SK-N-DZ (cell line): ENCODE results near the gene PABPN1L.

ENCODE experiments used
- DNase-seq: peaks from one replicate; pipeline ENCODE4 v3.0.0-alpha.2; 2015; ENCODE audit warnings: low spot score

Gene PABPN1L

DNA sequence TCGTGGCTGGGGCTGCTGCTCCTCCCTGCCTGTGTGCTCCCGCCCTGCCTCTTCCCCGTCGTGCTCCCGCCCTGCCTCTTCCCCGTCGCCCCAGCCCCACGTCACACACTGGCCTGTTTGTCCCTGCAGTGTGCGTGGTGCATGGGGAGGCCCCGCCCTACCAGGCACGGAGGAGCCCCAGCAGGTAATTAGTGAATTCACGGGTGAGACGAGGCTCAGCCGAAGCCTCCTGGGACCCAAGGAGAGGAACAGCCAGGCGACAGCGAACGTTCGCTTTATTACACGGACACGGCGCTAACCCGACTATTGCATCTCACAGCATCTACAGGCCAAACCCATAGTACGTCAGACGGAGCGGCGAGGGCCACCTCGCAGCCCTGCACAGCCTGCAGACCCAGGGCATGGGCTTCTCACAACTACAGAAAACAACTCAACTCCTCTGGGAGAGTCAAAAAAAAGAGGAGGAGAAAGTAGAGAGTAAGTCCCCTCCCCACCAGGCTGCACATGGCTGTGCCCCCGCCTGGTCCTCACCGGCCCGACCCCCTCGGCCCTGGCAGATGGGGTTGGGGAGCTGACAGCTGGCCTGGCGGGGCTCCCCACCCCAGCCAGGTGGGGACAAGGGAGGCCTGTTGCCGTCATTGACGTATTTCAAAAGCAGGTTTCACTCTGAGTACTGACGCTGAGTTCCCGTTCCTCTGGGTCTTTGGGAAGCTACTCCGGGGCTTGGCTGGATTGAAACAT, 4.3 kb upstream of the PABPN1L start:
- no peak for DNase-seq

DNA sequence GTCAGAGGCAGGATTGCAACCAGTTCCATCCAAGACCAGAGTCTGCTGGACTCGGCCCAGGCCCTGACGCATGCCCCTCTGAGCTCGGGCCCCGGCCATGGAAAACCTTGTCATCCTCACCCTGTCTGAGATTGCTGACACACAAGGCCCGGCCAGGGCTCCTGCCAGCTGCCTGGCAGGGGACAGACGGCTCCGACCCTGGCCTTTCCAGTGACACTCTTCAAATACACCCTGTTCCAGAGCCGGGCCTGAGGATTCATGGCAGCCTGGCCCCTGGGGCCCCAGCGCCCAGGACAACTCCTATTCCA, 3.2 kb upstream of the PABPN1L start:
- no peak for DNase-seq

DNA sequence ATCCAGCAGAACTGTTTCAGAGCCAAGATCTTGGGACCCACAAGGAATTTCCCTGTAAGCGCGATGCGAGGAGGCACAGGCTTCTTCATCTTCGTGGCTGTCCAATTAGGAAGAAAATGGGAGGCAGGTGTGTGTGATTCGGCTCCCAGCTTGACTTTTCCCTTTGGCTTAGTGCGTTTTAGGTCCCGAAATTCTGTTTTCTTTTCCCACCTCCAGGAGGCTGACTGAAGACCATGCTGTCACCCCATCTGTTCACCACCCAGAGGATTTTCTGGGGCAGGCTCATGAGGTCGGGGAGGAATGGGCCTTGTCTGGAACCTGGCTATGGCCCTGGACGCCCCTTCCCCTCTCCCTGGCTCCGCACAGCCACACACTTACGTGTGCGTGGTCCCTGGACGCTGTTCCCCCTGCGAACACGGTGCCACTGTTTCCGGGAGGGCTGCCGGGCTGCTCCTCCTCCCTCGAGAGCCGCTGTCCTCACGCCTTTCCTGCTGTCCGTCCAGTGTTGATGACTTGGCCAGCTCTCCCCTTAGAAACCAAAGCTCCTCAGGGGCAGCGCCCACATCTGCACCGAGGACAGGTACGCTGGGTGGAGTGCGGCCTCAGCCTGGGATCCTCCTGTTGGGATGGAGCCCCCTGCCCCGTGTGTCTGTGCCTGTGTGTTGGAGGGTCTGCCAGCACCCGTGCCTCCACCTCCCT, 2.7 kb upstream of the PABPN1L start:
- DNase-seq, result no peak

DNA sequence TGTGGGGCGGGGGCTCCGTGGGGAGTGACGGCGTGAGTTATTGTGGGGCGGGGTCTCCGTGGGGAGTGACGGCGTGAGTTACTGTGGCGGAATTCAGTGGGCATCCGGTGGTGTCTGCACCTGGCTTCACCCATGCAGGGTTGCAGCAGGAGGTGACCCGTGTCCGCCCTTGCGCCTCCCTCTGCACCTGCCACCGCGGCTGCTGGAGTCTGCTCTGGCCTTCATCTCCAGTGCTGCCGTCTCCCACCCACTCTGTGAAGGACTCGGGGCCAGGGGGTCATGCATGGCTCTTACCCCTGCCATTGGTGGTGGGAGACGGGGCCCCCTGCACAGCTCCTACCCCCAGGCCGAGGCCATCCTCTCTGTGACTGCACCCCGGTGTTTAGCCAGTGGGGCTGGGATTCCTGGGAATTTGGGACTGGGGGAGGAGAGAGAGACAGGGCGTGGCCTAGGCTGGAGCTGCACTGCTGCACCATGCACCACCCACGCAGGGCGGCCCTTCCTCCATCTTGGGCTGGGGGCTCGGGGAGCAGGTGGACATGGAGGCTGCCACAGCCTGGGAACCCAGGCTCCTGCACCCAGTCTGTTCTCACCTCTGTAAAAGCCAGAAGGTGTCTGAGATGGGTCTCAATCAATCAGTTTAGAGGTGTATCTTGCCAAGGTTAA, 1.3 kb upstream of the PABPN1L start:
- DNase-seq, result no peak

DNA sequence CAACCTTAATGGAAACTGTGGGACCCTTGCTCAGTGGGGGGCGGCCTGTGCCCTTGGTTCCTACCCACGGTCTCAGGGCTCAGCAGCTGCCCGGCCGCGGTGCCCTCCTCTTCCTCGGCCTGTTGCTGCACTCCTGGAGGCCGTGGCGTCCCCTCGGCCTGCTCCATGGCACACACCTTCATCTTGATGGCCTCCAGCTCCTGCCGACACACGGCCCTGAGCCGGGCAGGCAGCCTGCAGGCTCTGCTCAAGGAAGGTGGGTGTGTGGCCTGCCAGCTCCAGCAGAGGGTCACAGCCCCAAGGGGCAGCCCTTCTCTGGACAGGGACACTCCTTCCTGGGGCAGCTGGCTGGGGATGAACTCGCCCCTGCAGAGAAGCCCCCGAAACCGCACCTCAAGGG, 718 bp downstream of the PABPN1L start:
- DNase-seq, result no peak

DNA sequence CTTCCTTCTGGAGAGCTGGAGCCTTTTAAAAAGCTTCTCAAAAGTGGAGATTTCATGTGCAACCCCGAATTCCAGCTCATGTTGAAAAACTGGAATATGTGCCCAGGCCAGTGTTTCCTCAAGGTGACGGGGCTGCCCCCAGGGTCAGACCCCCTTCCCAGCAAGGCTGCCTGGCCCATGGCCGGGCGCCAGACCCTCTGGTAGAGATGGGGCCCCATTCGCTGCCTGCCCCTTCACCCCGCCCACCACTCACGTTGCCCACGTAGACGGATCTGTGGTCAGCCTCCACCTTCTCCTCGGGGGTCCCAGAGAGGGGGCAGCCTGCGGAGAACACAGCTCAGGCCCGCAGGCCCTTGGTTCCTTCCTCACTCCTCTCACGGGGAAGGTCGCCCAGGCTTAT, 1.1 kb downstream of the PABPN1L start:
- DNase-seq, result no peak

DNA sequence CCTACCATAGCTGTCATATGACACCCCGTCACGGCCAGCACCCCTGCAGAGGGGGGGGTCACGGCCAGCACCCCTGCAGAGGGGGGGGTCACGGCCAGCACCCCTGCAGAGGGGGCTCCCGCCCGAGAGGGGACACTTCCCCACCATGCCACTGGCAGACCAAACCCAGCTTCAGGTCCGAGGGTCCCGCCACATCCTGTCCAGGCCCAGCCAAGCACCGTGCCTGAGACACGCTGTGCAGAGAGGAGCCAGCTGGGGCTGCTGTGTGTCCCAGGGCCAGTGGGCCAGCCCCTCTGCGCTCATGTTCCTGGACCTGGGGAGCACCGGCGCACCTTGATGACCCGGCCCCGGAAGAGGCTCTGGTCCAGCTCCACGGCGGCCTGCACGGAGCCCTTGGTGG, 1.9 kb downstream of the PABPN1L start:
- no peak for DNase-seq

DNA sequence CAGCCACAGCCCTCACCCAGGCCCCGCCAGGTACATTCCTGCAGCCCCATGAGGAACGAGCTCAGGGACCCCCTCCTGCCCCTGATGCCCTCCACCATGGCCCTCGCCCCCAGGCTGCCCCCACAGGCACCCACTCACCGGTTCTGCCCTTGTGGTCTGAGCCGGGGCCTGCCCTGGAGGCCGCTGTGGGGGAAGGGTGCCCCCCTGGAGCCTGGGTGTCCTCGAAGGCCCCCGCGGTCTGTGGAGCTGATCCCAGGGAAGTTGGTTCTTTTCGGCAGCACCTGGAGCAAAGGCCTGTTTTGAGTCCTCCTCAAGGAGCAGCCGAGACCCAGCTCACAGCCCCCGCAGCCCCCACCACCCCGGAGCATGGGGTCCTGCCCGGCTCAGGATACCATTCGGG, 2.4 kb downstream of the PABPN1L start:
- no peak for DNase-seq

DNA sequence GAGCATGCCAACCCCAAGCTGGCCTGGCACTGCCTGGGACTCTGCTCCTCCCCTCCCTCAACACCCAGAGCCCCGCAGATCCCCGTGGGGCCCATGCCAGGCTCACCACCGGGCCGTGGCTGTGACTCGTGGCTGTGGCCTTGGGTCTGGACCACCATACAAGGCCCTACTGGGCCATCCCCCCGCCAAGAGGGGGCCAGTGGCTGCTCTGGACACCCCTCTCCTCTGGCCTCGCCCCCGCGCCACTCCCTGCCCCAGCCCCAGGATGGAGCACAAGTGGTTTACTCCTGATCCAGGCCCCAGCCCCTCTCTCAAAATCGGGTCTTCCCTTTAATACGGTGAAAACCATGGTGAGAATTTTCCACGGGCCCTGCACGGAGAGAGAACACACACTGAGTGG, 3.0 kb downstream of the PABPN1L start:
- DNase-seq, result no peak

DNA sequence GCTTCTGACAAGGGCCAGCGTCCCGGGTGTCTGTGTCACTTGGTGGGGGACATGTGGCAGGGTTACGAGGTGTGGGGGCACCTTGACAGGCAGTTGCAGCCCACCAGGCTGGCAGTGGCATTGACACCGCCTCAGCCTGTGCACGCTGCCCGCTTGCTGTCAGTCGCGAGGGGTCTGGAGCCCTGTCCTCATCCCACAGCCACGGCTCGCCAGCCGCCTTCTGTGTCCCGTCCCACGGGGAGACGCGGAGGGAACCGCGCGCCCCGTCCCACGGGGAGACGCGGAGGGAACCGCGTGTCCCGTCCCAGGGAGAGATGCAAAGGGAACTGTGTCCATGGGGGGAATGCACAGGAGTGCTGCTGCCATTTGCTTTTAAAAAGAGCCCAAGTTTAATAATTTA, 3.5 kb downstream of the PABPN1L start:
- DNase-seq, result no peak

DNA sequence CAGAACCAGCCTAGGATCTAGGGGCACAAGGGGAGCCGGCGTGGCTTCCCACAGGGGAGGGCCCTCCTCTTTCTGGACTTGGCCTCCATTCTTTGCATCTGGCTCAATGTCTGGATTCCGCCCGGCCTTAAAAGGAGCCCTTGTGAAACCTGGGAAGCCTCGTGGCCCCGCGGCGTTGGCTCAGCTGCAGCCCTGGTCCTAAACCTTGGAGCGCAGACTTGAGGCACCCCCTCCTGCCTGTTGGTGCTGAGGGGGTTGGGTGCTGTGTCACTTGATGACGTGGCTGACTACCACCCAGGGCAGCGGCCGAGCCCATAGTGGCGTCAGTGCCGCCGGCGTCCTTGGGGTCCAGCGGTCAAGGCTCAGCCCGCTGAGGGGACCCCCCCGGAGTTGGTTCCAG, 5.1 kb downstream of the PABPN1L start:
- DNase-seq, result no peak

DNA sequence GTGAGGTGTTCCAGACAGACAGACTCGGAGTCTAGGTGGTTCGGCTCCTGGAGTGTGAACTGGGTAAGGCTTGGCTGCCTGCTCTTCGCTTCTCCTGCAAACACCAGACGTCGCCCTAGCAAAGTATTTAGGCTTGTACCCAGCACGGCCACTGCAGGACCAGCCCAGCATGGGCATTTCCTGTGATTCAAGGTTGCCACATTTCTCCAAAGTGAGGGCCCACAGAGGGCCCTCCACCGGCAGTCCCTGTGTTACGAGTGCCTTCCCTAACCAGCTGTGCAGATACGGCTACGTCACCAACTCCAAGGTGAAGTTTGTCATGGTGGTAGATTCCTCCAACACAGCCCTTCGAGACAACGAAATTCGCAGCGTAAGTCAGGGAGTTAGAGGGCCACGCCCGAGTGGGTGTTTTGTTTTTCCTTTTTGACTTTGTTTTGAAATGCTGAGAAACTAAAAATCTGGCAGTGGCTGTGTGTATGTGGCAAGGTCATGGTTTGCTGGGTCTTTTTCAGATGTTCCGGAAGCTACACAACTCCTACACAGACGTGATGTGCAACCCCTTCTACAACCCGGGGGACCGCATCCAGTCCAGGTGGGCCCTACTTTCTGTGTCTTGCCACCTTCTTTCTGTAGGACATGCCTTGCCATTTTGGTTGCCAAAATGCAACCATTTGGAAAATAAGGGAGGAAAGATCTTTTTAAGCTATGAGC, 6.9 kb downstream of the PABPN1L start:
- no peak for DNase-seq

DNA sequence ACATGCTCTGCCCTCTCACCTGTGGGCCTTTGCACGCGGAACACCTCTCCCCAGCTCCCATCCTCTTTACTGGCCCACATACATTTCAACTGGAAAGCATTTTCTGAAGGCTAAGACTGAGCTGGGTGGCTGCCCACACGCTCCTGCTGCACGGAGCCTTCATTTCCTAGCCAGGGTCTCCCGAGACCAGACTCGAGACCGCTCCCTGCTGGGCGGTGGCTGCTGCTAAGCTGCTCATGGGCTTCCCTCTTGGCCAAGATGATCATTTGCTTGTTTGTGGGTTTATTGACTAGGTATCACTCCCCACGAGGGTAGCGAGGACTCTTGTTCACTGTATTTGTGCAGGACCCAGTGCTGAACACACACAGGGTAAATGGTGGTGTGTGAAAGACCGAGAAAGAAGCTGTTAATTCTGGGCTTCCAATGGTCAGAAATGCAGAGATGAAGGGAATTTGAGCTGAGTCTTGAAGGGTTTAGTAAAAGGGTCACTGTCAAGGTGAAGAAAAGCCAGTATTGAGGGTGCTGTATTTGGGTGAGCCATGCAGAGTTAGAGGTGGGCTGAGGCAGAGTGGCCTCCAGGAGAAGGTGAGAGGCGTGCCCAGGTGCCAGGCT, 8.6 kb downstream of the PABPN1L start:
- peak; percentile 76 for DNase-seq

DNA sequence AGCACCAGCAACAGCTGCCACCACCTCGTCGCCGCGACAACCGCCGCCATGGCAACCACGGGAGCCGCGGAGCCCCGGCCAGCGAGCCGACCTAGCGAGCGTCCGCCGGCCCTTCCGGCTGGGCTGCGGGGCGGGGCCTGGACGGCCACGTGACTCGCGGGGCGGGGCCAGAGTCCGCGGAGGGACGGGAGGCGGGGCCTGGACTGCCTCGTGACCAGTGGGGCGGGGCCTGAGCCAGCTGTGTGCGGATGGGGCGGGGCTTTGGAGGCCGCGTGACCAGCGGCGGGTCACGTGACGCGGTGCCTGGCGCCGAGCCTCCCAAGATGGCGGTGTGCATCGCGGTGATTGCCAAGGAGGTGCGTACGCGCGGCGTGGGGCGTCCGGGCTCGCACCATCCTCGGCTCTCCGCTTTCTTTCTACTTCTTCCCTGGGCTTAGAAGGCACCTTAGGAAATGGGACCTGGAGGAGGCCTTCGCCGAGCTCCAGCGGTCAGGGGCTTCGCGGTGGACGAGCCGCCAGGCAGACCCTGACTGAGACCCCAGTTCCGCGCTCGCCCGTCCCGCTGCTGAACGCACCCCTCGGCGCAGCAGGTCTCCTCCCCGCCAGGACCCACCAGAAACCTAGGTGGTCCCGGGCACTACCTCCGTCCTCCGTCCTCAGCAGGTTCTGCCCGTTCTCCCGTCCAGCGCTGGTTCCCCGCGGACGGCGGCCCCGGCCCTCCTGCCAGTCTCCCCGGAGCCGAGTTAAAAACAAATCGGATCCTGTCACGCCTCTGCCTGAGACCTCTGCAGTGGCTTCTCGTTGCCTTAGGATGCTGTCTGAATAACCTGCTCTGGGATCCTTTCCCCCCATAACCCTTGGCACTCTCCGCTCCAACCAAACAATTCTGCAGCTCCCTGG, 9.4 kb downstream of the PABPN1L start, which contains the start of the genes GALNS and TRAPPC2L:
Gene GALNS (minus strand): TSS at position 120 of the 900 bp plus-strand sequence. CDS start 70 bp downstream, at position 50.
Gene TRAPPC2L (plus strand): TSS at position 300 of the 900 bp plus-strand sequence. CDS start 24 bp downstream, at position 324.
- peak; percentile 95 for DNase-seq

DNA sequence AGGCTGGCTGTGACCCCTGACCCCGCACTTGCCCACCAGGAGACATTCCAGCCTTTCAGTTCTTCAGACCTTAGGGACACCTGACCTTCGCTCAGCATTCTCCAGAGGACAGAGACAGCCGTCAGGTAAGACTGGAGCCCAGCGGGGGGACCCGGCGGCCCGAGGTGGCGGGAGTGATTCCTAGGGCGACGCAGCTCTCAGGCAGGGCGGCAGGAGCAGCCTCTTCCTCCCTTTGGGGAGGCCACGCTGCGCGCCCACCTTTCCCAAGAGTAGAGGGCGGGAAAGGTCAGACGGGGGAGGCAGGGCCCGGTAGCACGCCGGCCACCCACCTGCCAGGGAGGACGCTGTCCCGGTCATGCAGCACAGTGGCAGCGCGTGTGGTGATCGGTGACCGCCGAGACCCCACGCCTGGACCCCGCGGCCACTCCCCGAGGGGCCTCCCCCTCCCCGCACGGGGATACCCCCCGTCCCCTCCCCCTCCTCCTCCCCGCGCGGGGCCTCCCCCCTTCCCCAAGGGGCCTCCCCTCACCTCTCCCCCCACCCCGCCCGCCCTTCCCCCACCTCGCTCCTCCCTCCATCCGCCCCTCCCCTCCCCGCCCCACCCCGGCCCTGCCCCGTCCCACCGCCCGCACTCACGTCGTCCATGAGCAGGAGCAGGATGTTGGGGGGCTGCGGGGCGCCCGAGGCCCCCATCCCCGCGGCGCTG, 10.2 kb downstream of the PABPN1L start:
- no peak for DNase-seq

DNA sequence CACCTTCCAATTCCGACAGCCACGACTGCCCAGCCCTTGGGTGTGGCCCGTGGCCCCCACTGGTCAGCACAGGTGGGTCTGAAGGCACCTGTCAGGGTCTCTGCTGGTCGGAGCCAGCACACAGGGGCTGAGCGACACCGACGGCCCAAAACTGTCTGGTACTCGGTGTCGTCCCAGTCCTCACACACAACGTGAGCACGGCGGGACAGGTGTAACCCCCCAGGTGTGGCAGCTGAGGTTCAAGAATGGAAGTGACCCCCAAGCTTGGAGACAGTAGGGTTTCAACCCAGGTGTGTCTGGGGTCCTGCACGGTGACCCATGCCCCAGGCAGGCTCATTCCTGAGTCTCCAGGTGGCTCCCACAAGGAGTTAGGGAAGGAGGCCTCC, 10.7 kb downstream of the PABPN1L start:
- DNase-seq, result no peak

DNA sequence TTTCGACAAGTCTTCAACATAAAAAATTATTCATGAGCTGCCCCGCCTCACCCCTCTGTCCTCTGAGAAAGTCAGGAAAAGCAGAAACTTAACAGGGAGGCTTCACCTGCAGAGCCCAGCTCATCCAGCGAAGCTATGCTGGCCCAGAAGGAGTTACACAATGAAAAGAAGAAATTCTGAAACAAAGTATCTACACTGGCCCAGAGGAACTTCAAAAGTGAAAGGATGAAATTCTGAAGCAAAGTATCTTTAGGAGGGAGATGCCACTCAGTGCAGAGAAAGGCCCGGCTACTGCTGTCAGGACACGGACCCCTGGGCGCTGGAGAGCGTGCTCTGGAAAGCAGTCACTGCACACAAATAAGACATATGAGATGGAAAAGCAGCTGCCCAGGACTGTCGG, 11.3 kb downstream of the PABPN1L start:
- no peak for DNase-seq

DNA sequence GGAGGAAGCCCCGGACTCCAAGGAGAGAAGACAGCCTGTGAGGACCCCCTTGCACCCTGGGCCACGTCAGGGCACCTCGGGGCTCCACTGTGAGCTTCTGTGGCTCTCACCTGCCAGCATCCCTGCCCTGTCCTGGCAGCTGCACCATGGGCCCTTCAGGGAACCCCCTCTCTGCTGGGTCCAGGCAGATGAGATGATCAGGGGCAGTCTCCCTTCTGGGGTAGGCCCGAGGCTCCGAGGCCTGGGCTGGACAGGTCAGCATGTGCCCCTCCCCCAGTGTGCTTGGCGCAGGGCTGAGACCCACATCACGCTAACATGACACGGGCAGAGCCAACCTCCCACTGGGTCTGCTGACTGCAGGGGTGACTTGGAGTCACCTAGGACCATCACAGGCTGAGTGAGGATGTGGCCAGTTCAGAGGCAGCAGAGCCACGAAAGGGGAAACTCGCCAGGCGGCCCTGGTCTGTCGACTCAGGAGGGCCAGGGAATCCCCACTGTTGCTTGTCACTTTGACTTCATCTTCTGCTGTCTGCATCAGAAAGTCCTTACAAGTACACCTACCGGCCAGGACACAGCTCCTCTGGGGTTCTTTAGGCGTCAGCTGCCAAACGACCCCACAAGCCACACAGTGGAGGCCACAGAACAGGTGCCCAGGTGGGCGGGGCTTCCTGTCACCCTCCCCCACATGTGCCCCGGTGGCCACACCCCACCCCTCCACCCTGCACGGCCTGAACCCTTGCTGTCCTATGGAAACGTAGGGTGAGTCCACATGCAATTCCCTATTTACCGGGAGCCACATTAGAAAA, 12.0 kb downstream of the PABPN1L start:
- DNase-seq, result no peak

DNA sequence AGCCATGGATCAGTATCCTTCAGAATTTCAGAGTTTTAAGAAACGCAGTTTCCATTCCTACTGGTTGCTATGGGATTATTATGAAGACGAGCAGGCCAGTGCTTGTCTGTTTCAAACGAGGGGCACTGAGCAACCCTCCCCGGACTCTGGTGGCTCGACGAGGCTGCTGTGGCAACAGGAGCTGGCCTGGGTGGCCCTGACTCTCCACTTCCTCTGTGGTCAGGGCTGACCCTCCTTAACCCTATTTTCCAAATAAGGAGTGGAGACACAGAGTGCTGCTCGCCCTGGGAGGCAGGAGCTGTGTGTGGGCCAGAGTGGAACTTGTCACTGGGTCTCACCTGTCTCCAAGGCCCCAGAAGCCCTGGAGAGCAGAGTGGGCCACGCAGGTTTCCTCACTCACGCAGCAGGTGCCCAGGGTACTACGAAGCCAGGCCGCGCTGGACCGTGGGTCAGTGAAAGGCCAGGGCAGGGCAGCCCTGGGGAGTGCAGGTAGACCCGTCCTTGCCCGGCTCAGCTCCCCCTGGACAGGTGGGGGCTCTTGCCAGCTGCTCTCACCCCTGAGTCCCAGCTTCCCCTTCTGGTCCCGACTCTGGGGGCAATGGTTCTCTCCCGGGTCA, 13.0 kb downstream of the PABPN1L start:
- no peak for DNase-seq
